ENCODE results near the gene TMEM115. TPM values are rescaled to one million over a fixed set of nuclear protein-coding genes. Genes with fewer than 3 reads are reported as not detected.

TMEM115 gene
- total and polyA plus RNA-seq, 8 donors = 13.8 to 29.2 (median 16.8) TPM

DNA sequence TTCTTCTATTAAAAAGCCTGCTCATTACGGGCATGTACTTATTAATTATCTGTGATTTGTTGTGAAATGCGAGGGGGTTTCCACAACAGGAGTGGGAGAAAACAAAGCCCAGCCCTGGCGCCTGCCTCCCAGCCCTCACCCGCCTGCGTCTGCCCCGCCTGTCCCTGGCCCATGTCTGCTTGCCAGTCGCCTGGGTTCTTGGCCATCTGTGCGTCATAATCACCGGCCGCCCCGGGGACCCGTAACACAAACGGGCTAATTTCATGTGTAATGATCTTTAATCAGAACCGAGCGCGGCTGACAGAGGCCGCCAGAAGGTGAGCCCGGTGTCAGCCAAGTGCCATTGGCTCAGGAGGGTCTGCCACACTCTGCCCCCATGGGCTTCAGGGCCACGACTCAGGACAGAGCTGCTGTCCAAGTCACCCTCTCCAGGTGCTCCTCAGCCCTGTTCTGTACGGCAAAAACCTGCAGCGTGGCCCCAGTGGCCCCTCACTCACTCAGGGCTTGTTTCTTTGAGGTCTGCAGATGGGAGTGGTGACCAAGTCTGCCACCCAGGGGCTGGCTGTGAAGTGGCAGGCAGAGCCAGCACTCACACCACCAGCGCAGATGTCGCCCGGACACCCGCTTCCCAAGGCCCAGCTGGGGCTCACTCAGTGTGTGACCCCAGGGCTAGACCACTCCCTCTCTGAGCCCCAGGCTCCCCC, 28.8 kb upstream of the TMEM115 start:
- H3K9me3 ChIP-seq = no peaks in the 10 kb centered on the region
- peaks cover 14 to 30% (median 27%) of the 10 kb centered on the region in 3 donors for H3K4me1 ChIP-seq
- FAIRE-seq (no peak), ATAC-seq (peak; percentile 66 to 77 (median 72)), DNase-seq (peak in 4 of 6 donors; percentile 37 to 72 (median 64))
- TF ChIP-seq, protein P1, sequence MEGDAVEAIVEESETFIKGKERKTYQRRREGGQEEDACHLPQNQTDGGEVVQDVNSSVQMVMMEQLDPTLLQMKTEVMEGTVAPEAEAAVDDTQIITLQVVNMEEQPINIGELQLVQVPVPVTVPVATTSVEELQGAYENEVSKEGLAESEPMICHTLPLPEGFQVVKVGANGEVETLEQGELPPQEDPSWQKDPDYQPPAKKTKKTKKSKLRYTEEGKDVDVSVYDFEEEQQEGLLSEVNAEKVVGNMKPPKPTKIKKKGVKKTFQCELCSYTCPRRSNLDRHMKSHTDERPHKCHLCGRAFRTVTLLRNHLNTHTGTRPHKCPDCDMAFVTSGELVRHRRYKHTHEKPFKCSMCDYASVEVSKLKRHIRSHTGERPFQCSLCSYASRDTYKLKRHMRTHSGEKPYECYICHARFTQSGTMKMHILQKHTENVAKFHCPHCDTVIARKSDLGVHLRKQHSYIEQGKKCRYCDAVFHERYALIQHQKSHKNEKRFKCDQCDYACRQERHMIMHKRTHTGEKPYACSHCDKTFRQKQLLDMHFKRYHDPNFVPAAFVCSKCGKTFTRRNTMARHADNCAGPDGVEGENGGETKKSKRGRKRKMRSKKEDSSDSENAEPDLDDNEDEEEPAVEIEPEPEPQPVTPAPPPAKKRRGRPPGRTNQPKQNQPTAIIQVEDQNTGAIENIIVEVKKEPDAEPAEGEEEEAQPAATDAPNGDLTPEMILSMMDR (IDR thresholded peaks at IDR 0.05) = peak; percentile 10 to 43 (median 19)
- no peaks in the 10 kb centered on the region for H3K36me3 ChIP-seq
- H3K27me3 ChIP-seq = no peaks in the 10 kb centered on the region
- no peak overlapping the region for H3K4me3 ChIP-seq
- WGBS, 2 donors = 47% methylated on average over 25 of the region's 25 CpGs
- intact Hi-C loops (cut with DNase I) = no loop called here
- H3K27ac ChIP-seq = peak overlapping the region in 1 of 4 donors; percentile 42

DNA sequence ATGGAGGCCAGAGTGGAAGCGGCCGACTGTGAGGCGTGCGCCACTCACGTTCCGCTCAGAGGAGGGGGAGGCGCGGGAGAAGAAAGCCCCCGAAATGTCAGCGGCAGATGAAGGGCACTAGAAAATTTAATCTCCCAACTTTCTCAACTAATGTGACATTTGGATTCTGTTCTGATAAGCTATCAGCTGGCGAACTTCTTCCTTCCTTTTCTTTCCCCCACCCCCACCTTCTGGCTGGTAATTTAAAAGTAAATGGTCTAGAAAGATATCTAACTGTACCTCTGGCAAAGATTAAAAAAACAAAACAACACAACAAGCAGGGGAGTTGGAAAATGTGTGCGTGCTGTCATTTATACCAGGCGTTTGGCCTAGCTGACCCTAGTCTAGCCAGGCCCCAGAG, 26.4 kb upstream of the TMEM115 start:
- intact Hi-C loops (cut with DNase I) = no loop called here

DNA sequence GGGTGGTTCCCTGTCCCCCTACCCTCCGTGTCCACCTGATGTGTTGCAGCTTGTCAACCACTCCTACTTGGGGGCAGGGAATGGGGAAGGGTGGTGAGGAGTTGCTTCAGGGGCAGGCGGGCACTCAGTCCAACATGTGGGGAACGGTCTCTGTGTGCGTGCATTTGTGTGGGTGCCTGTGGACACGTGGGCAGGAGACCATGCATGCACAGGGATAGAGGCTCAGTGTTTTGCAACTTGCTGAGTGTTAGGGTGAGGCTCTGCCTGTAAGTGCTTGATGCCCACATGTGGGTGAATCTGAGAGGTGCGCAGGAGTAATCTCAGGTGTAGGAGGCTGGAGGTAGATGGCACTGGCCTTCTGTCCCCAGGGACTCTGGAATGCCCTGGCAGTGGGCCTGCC, 24.4 kb upstream of the TMEM115 start:
- intact Hi-C loops (cut with DNase I) = no loop called here
- no peak for ATAC-seq
- no peak for FAIRE-seq
- no peaks in the 10 kb centered on the region for H3K36me3 ChIP-seq
- no peak overlapping the region for H3K4me3 ChIP-seq
- no peaks in the 10 kb centered on the region for H3K27me3 ChIP-seq
- no peak overlapping the region for H3K27ac ChIP-seq
- H3K9me3 ChIP-seq = no peaks in the 10 kb centered on the region
- TF ChIP-seq, protein P1 (IDR thresholded peaks at IDR 0.05) = no peak
- WGBS, 2 donors = 79 to 80% methylated on average over 6 of the region's 6 CpGs
- peaks cover 0 to 9% (median 5%) of the 10 kb centered on the region in 3 donors for H3K4me1 ChIP-seq
- no peak for DNase-seq

More for the DNA sequence above, 26.4 kb upstream of the TMEM115 start:
- H3K27ac ChIP-seq = no peak overlapping the region
- no peaks in the 10 kb centered on the region for H3K27me3 ChIP-seq
- ATAC-seq (no peak), FAIRE-seq (no peak), DNase-seq (no peak)
- TF ChIP-seq, protein P1 (IDR thresholded peaks at IDR 0.05) = no peak
- H3K9me3 ChIP-seq = no peaks in the 10 kb centered on the region
- H3K4me1 ChIP-seq = peaks cover 11 to 25% (median 21%) of the 10 kb centered on the region in 3 donors
- no peak overlapping the region for H3K4me3 ChIP-seq
- no peaks in the 10 kb centered on the region for H3K36me3 ChIP-seq
- 73 to 78% methylated on average over 13 of the region's 13 CpGs for WGBS, 2 donors

DNA sequence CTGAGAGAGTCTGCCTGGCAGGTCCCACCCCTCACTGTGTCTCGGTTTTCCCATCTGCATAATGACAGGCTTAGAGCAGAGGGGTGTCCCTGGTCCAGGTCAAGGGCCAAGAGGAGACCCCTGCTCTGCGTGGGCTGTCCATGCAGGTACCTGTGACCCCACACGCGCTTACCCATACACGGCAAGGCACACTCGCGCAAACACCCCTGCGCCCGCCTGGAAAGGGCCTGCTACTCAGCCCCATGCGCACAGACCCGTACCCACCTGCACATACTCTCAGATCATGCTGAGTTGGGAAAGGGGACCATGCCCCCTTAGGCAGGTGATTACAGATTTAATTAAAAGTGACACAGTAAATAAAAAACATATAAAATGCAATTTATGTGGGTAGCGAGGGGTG, 23.4 kb upstream of the TMEM115 start:
- H3K9me3 ChIP-seq = no peaks in the 10 kb centered on the region
- intact Hi-C loops (cut with DNase I) = no loop called here
- DNase-seq (no peak), FAIRE-seq (no peak), ATAC-seq (no peak)
- H3K4me1 ChIP-seq = peaks cover 0 to under 1% (median 0%) of the 10 kb centered on the region in 3 donors
- TF ChIP-seq, protein P1 (IDR thresholded peaks at IDR 0.05) = no peak
- H3K27me3 ChIP-seq = no peaks in the 10 kb centered on the region
- no peaks in the 10 kb centered on the region for H3K36me3 ChIP-seq
- no peak overlapping the region for H3K4me3 ChIP-seq
- H3K27ac ChIP-seq = no peak overlapping the region
- 89 to 90% methylated on average over 12 of the region's 12 CpGs for WGBS, 2 donors

DNA sequence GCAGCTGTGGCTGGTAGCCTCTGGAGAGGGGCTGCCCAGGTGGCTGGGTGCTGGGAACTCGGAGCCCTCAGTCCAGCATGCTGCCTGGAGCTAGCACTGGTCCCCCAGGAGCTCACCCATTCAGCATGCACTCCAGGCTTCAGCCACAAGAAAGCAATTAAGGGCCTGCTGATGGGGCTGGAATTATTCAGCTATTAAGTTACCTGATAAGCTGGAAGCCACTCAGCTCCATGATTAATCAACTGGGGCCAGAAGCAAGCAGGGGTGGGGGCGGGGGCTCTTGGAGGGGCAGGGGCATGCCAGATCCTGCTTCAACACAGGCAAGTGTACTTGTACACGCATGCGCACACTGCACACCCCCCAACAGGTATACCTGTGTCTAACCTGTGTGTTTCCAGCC, 22.1 kb upstream of the TMEM115 start:
- Histone ChIP-seq H3K4me3 (no peak overlapping the region), H3K36me3 (no peaks in the 10 kb centered on the region), H3K27me3 (no peaks in the 10 kb centered on the region), H3K4me1 (no peaks in the 10 kb centered on the region), H3K27ac (no peak overlapping the region), H3K9me3 (no peaks in the 10 kb centered on the region)
- TF ChIP-seq, protein P1 (IDR thresholded peaks at IDR 0.05) = no peak
- FAIRE-seq = no peak
- no peak for DNase-seq
- peak in 2 of 4 donors; percentile 24 to 33 for ATAC-seq
- 79 to 85% methylated on average over 4 of the region's 4 CpGs for WGBS, 2 donors
- intact Hi-C loops (cut with DNase I) = no loop called here
